Kidney (tissue), 14 donors: ENCODE data around the gene PRRG2. TPM values are rescaled to one million over a fixed set of nuclear protein-coding genes. Genes with fewer than 3 reads are reported as not detected.
"Not testable (repeated sequence)": the region's sequence is repeated elsewhere in the genome, so short reads cannot be mapped to it uniquely, and the experiment has no call there.

Source experiments
- DNase-seq, 5 donors: peaks; one replicate each; pipeline ENCODE4 v3.0.0-alpha.2; 2013 to 2020
- FAIRE-seq: peaks from 2 replicates; lab custom pipeline; 2012; peaks lifted over from hg19 to GRCh38; lab: Jason Lieb, UNC
- H3K27ac ChIP-seq, 2 donors: one replicate each; pipeline ENCODE4 v1.7.0; 2013; ENCODE audit warnings: low read depth in 2 of 2, low read length in 2 of 2, inconsistent platforms in 1 of 2
- H3K27me3 ChIP-seq: one replicate; pipeline ENCODE4 v1.7.1; 2013; ENCODE audit warnings: low read length, inconsistent platforms; ENCODE audit not compliant: control insufficient read depth, insufficient read depth
- H3K36me3 ChIP-seq, 3 donors: one replicate each; pipeline versions ENCODE4 v1.7.0 to v1.7.1; 2013; ENCODE audit warnings: low read length in 3 of 3, control low read depth in 1 of 3, inconsistent platforms in 1 of 3; ENCODE audit not compliant: insufficient read depth in 3 of 3, control insufficient read depth in 2 of 3
- H3K4me1 ChIP-seq, 3 donors: one replicate each; pipeline versions ENCODE4 v1.7.0 to v1.7.1; 2013; ENCODE audit warnings: low read length in 3 of 3, inconsistent platforms in 1 of 3, low read depth in 1 of 3; ENCODE audit not compliant: control insufficient read depth in 2 of 3, insufficient read depth in 2 of 3
- H3K4me3 ChIP-seq, 3 donors: one replicate each; pipeline versions ENCODE4 v1.7.0 to v1.8.1; 2013; ENCODE audit warnings: low read length in 3 of 3, control low read depth in 1 of 3, inconsistent platforms in 1 of 3
- H3K9ac ChIP-seq, 3 donors: one replicate each; pipeline versions ENCODE4 v1.7.0 to v1.7.1; 2013; ENCODE audit warnings: low read length in 3 of 3, control low read depth in 1 of 3, inconsistent platforms in 1 of 3
- H3K9me3 ChIP-seq, 3 donors: one replicate each; pipeline versions ENCODE4 v1.7.0 to v1.7.1; 2013; ENCODE audit warnings: low read length in 3 of 3, control low read depth in 1 of 3, inconsistent platforms in 1 of 3; ENCODE audit not compliant: control insufficient read depth in 2 of 3, insufficient read depth in 1 of 3
- CTCF ChIP-seq: IDR thresholded peaks from 3 replicates; pipeline ENCODE4 v1.5.1; 2012; ENCODE audit warnings: mild to moderate bottlenecking, moderate library complexity, borderline replicate concordance; ENCODE audit not compliant: insufficient read depth; ENCODE audit errors: extremely low read depth
- intact Hi-C: fragments of 100-400 bp; cut with DNase I; formaldehyde crosslinking; loops from one replicate; pipeline ENCODE4 v1.11.1; 2022
- polyA plus RNA-seq: library from polyadenylated mRNA; stranded (reverse); fragments of 350-450 nt; fragmentation: Illumina TruSeq; extraction: RNeasy Lipid Tissue Mini Kit (QIAGEN cat#74804); gene quantifications from one replicate; pipeline ENCODE4 v1.2.3, GENCODE V29; 2014; ENCODE audit warnings: low read depth, low replicate concordance; ENCODE audit not compliant: insufficient read depth
- total RNA-seq: library from RNA; stranded (reverse); fragmentation: NEBNext Ultra II Directional; extraction: Animal tissue kit (Norgen Biotek cat#: 25700); gene quantifications from one replicate; pipeline ENCODE4 v1.2.1, GENCODE V29; 2021
- donor health status: control.
- donor health status: control.
- donor health status: control.
- donor health status: control.
- donor health status: control.
- donor health status: DM: yes; HTN: yes; CAD: no.
- donor health status: Normal renal cell carcinoma (clear cell type).

PRRG2 gene
- total and polyA plus RNA-seq, 2 donors from 2014 or later: 14.9 to 17.6 TPM

- Histone ChIP-seq H3K4me1 (peaks cover 0 to 15% (median 4%) of the 10 kb centered on the region in 3 donors), H3K27me3 (no peaks in the 10 kb centered on the region), H3K36me3 (no peaks in the 10 kb centered on the region), H3K4me3 (no peak overlapping the region), H3K27ac (no peak overlapping the region), H3K9ac (no peak overlapping the region), H3K9me3 (no peaks in the 10 kb centered on the region)
- no peak for TF ChIP-seq CTCF
- no peak for FAIRE-seq
- intact Hi-C loops: no loop called here
- no peak for DNase-seq
Measured at GRCh38 chr19:49632576-49632975, 51.5 kb downstream of the PRRG2 start.

- H3K9me3 ChIP-seq, H3K9ac ChIP-seq, DNase-seq, H3K27ac ChIP-seq, H3K27me3 ChIP-seq, FAIRE-seq, intact Hi-C loops, H3K4me3 ChIP-seq, H3K36me3 ChIP-seq: not testable (repeated sequence)
- H3K4me1 ChIP-seq: peaks cover 0 to 18% (median 4%) of the 10 kb centered on the region in 3 donors
Measured at GRCh38 chr19:49633273-49633672, 52.2 kb downstream of the PRRG2 start.

GRCh38 chr19:49635530-49636232 lies 54.6 kb downstream of the PRRG2 start:
- Histone ChIP-seq H3K4me3 (no peak overlapping the region), H3K27ac (peak overlapping the region; percentile 17 to 32), H3K4me1 (peaks cover 0 to 23% (median 4%) of the 10 kb centered on the region in 3 donors), H3K27me3 (no peaks in the 10 kb centered on the region), H3K9me3 (no peaks in the 10 kb centered on the region), H3K36me3 (no peaks in the 10 kb centered on the region), H3K9ac (no peak overlapping the region)
- DNase-seq (peak in 3 of 5 donors; percentile 23 to 54 (median 26)), FAIRE-seq (no peak)
- intact Hi-C loops: no loop called here
- TF ChIP-seq CTCF: no peak

DNA sequence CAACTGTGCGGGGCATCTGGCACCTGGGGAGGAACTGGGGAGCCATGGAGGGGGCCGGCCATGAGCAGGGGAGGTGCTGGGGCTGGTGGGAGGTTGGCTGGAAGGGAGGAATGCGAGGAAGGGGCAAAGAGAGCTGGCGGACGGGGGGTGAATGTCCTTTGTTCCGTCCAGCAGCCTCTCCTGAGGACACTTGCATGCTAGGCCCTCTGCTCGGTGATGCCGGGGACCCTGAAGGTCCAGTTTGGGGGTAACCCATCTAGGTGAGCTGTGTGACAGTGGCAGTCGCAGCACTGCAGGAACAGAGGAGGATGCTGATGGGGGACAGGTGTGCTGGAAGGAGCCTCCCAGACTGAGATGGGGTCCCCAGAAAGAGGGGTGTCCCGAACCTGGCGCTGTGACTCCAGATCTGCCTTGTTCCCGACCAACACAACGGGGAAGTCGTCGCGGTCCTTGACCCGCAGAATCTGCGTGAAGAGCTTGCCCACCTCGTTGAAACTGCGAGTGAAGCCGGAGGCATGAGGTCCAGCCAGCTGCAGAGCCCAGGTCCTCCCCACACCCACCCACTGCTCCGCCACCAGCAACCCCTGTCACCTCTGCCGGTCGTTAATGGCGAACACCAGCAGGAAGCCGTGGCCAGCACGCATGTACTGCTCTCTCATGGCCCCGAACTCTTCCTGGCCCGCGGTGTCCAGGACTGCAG lies 55.3 kb downstream of the PRRG2 start:
- H3K4me3 ChIP-seq: no peak overlapping the region
- TF ChIP-seq CTCF: no peak
- peaks cover 0 to 21% (median 0%) of the 10 kb centered on the region in 3 donors for H3K4me1 ChIP-seq
- no peaks in the 10 kb centered on the region for H3K27me3 ChIP-seq
- no peak overlapping the region for H3K9ac ChIP-seq
- no peaks in the 10 kb centered on the region for H3K9me3 ChIP-seq
- peak in 2 of 5 donors; percentile 21 to 67 for DNase-seq
- no peak overlapping the region for H3K27ac ChIP-seq
- no peaks in the 10 kb centered on the region for H3K36me3 ChIP-seq
- intact Hi-C loops: no loop called here
- FAIRE-seq: no peak
